ENCODE results near the gene LPCAT2. TPM values are rescaled to one million over a fixed set of nuclear protein-coding genes. Genes with fewer than 3 reads are reported as not detected.

Gene LPCAT2
- polyA plus RNA-seq, 4 donors: 8.2 to 11.7 (median 10.3) TPM

GRCh38 chr16:55540221-55540620 is 31.3 kb downstream of the LPCAT2 start:
- no peak for DNase-seq (ENCODE audit: low read depth in 4 of 4, low spot score in 3 of 4)

- no peak for DNase-seq (ENCODE audit: low read depth in 4 of 4, low spot score in 3 of 4)
Measured at GRCh38 chr16:55542459-55543082, 33.7 kb downstream of the LPCAT2 start.

- DNase-seq (ENCODE audit: low read depth in 4 of 4, low spot score in 3 of 4): no peak
Measured at GRCh38 chr16:55543472-55543871, 34.6 kb downstream of the LPCAT2 start.

GRCh38 chr16:55552621-55553020 is 43.7 kb downstream of the LPCAT2 start:
- DNase-seq (ENCODE audit: low read depth in 4 of 4, low spot score in 3 of 4): no peak

GRCh38 chr16:55555436-55555835 is 46.6 kb downstream of the LPCAT2 start:
- no peak for DNase-seq (ENCODE audit: low read depth in 4 of 4, low spot score in 3 of 4)

- DNase-seq (ENCODE audit: low read depth in 4 of 4, low spot score in 3 of 4): no peak
Measured at GRCh38 chr16:55557186-55557585, 48.3 kb downstream of the LPCAT2 start.

- no peak for DNase-seq (ENCODE audit: low read depth in 4 of 4, low spot score in 3 of 4)
Measured at GRCh38 chr16:55559233-55559632, 50.4 kb downstream of the LPCAT2 start.

- DNase-seq (ENCODE audit: low read depth in 4 of 4, low spot score in 3 of 4): no peak
Measured at GRCh38 chr16:55559933-55560516, 51.2 kb downstream of the LPCAT2 start.

- no peak for DNase-seq (ENCODE audit: low read depth in 4 of 4, low spot score in 3 of 4)
Measured at GRCh38 chr16:55561319-55561848, 52.5 kb downstream of the LPCAT2 start.

- no peak for DNase-seq (ENCODE audit: low read depth in 4 of 4, low spot score in 3 of 4)
Measured at GRCh38 chr16:55562936-55563335, 54.1 kb downstream of the LPCAT2 start.

GRCh38 chr16:55563797-55564196 is 54.9 kb downstream of the LPCAT2 start:
- DNase-seq (ENCODE audit: low read depth in 4 of 4, low spot score in 3 of 4): no peak

GRCh38 chr16:55565086-55565485 is 56.2 kb downstream of the LPCAT2 start:
- DNase-seq (ENCODE audit: low read depth in 4 of 4, low spot score in 3 of 4): no peak

- DNase-seq (ENCODE audit: low read depth in 4 of 4, low spot score in 3 of 4): no peak
Measured at GRCh38 chr16:55566432-55567175, 57.7 kb downstream of the LPCAT2 start, which contains the start of gene CAPNS2. Gene CAPNS2, plus strand, starts transcription at chr16:55566684. Its CDS starts 73 bp downstream, at chr16:55566757.

GRCh38 chr16:55567382-55567781 is 58.5 kb downstream of the LPCAT2 start:
- DNase-seq (ENCODE audit: low read depth in 4 of 4, low spot score in 3 of 4): no peak

GRCh38 chr16:55568207-55568606 is 59.3 kb downstream of the LPCAT2 start:
- no peak for DNase-seq (ENCODE audit: low read depth in 4 of 4, low spot score in 3 of 4)

GRCh38 chr16:55569025-55569424 is 60.2 kb downstream of the LPCAT2 start:
- DNase-seq (ENCODE audit: low read depth in 4 of 4, low spot score in 3 of 4): no peak

GRCh38 chr16:55570159-55570558 is 61.3 kb downstream of the LPCAT2 start:
- no peak for DNase-seq (ENCODE audit: low read depth in 4 of 4, low spot score in 3 of 4)

- no peak for DNase-seq (ENCODE audit: low read depth in 4 of 4, low spot score in 3 of 4)
Measured at GRCh38 chr16:55571191-55571897, 62.5 kb downstream of the LPCAT2 start.

GRCh38 chr16:55572439-55572838 is 63.6 kb downstream of the LPCAT2 start:
- no peak for DNase-seq (ENCODE audit: low read depth in 4 of 4, low spot score in 3 of 4)

- no peak for DNase-seq (ENCODE audit: low read depth in 4 of 4, low spot score in 3 of 4)
Measured at GRCh38 chr16:55574811-55575210, 65.9 kb downstream of the LPCAT2 start.

GRCh38 chr16:55575496-55575895 is 66.6 kb downstream of the LPCAT2 start:
- no peak for DNase-seq (ENCODE audit: low read depth in 4 of 4, low spot score in 3 of 4)
